Endometrial microvascular endothelial cells (primary cell): Measurements from ENCODE around the gene MOSPD3. TPM values are rescaled to one million over a fixed set of nuclear protein-coding genes. Genes with fewer than 3 reads are reported as not detected.

ENCODE experiments used
- in situ Hi-C: cut with HindIII; loops from 2 replicates; pipeline ENCODE4 v1.10.0; 2017; ENCODE audit warnings: low sequenced_read_pairs, low pct_unique_long_range_greater_than_20kb; ENCODE audit errors: inconsistent ontology term
- total RNA-seq: library from RNA; depleted of rRNA; stranded (reverse); fragments of >200 nt; gene quantifications from one replicate; pipeline ENCODE4 v1.2.3, GENCODE V29; 2015; ENCODE audit errors: inconsistent ontology term

The MOSPD3 gene
- total RNA-seq, 1 donor from 2014 or later, result 17.6 TPM

GRCh38 chr7:100574362-100575205, 37.8 kb upstream of the MOSPD3 start:
- in situ Hi-C loops, result no loop called here

GRCh38 chr7:100575206-100575631, 37.1 kb upstream of the MOSPD3 start:
- in situ Hi-C loops, result no loop called here

- in situ Hi-C loops, result no loop called here
Observed at GRCh38 chr7:100575746-100576383, 36.5 kb upstream of the MOSPD3 start.

- in situ Hi-C loops, result no loop called here
Observed at GRCh38 chr7:100576384-100576993, 35.9 kb upstream of the MOSPD3 start.

- in situ Hi-C loops, result no loop called here
Observed at GRCh38 chr7:100577103-100577502, 35.2 kb upstream of the MOSPD3 start.

GRCh38 chr7:100577507-100577906, 34.8 kb upstream of the MOSPD3 start:
- in situ Hi-C loops, result no loop called here

- in situ Hi-C loops, result no loop called here
Observed at GRCh38 chr7:100578246-100579183, 33.8 kb upstream of the MOSPD3 start.

- in situ Hi-C loops, result no loop called here
Observed at GRCh38 chr7:100580466-100581283, 31.7 kb upstream of the MOSPD3 start.

- in situ Hi-C loops, result no loop called here
Observed at GRCh38 chr7:100582041-100582579, 30.2 kb upstream of the MOSPD3 start.

GRCh38 chr7:100582650-100583049, 29.7 kb upstream of the MOSPD3 start:
- in situ Hi-C loops, result no loop called here

- in situ Hi-C loops, result no loop called here
Observed at GRCh38 chr7:100583132-100584053, 28.9 kb upstream of the MOSPD3 start.

- in situ Hi-C loops, result no loop called here
Observed at GRCh38 chr7:100584054-100584682, 28.2 kb upstream of the MOSPD3 start.

GRCh38 chr7:100584683-100585510, 27.4 kb upstream of the MOSPD3 start:
- in situ Hi-C loops, result no loop called here

- in situ Hi-C loops, result no loop called here
Observed at GRCh38 chr7:100585511-100586265, 26.7 kb upstream of the MOSPD3 start, which contains the start of gene LRCH4. Gene LRCH4, minus strand, starts transcription at chr7:100586129. Its CDS starts 29 bp downstream, at chr7:100586100.
